Nephron (organoid): ENCODE measurements around the gene ISG15.
A peak's percentile ranks its signal among the peaks of the same experiment; 100 is the strongest.
"Not testable (repeated sequence)": the region's sequence is repeated elsewhere in the genome, so short reads cannot be mapped to it uniquely, and the experiment has no call there.

ENCODE experiments used
- H3K27ac Mint-ChIP-seq, 3 experiments: 2 replicates each; pipeline ENCODE4 v1.8.0; 2020; ENCODE audit warnings: mixed read lengths in 3 of 3, mild to moderate bottlenecking in 2 of 3, moderate library complexity in 1 of 3
- H3K27me3 Mint-ChIP-seq: 2 replicates; pipeline ENCODE4 v1.8.0; 2021; ENCODE audit warnings: low read depth, mild to moderate bottlenecking, moderate library complexity, mixed read lengths
- H3K36me3 Mint-ChIP-seq: 2 replicates; pipeline ENCODE4 v1.8.0; 2020; ENCODE audit warnings: low read depth, mixed read lengths
- H3K4me1 Mint-ChIP-seq: 2 replicates; pipeline ENCODE4 v1.8.0; 2020; ENCODE audit warnings: mixed read lengths
- H3K4me3 Mint-ChIP-seq, 3 experiments: 2 replicates each; pipeline ENCODE4 v1.8.0; 2020; ENCODE audit warnings: mild to moderate bottlenecking in 3 of 3, mixed read lengths in 3 of 3, moderate library complexity in 2 of 3
- H3K9me3 Mint-ChIP-seq: 2 replicates; pipeline ENCODE4 v1.8.0; 2020; ENCODE audit warnings: mixed read lengths
- CTCF ChIP-seq, 3 experiments: fragments of 200-600 bp; sonication (generic); IDR thresholded peaks; one replicate each; pipeline ENCODE4 v1.5.0; 2021; ENCODE audit warnings: antibody characterized with exemption in 3 of 3; ENCODE audit not compliant: unreplicated experiment in 3 of 3

Gene ISG15

GRCh38 chr1:1026599-1027413 lies 13.5 kb downstream of the ISG15 start:
- peaks cover 27% of the 10 kb centered on the region for H3K4me1 Mint-ChIP-seq
- TF ChIP-seq CTCF (IDR thresholded peaks at IDR 0.05; ENCODE audit: unreplicated experiment in 3 of 3) = no peak
- H3K27me3 Mint-ChIP-seq = no peaks in the 10 kb centered on the region
- no peak overlapping the region for H3K27ac Mint-ChIP-seq
- peak overlapping the region in 1 of 3 experiments; percentile 55 for H3K4me3 Mint-ChIP-seq
- no peaks in the 10 kb centered on the region for H3K9me3 Mint-ChIP-seq
- H3K36me3 Mint-ChIP-seq = no peaks in the 10 kb centered on the region

GRCh38 chr1:1027791-1028190 lies 14.5 kb downstream of the ISG15 start:
- Mint-ChIP-seq H3K9me3 (no peaks in the 10 kb centered on the region), H3K27ac (no peak overlapping the region), H3K27me3 (peaks cover 6% of the 10 kb centered on the region), H3K36me3 (no peaks in the 10 kb centered on the region), H3K4me3 (no peak overlapping the region), H3K4me1 (peaks cover 26% of the 10 kb centered on the region)
- TF ChIP-seq CTCF (IDR thresholded peaks at IDR 0.05; ENCODE audit: unreplicated experiment in 3 of 3) = no peak

- not testable (repeated sequence) for H3K27ac Mint-ChIP-seq, H3K9me3 Mint-ChIP-seq, H3K36me3 Mint-ChIP-seq, H3K4me3 Mint-ChIP-seq
- peaks cover 16% of the 10 kb centered on the region for H3K4me1 Mint-ChIP-seq
- H3K27me3 Mint-ChIP-seq = peaks cover 12% of the 10 kb centered on the region
These were observed 17.8 kb downstream of the ISG15 start for GRCh38 chr1:1030867-1031658.

DNA sequence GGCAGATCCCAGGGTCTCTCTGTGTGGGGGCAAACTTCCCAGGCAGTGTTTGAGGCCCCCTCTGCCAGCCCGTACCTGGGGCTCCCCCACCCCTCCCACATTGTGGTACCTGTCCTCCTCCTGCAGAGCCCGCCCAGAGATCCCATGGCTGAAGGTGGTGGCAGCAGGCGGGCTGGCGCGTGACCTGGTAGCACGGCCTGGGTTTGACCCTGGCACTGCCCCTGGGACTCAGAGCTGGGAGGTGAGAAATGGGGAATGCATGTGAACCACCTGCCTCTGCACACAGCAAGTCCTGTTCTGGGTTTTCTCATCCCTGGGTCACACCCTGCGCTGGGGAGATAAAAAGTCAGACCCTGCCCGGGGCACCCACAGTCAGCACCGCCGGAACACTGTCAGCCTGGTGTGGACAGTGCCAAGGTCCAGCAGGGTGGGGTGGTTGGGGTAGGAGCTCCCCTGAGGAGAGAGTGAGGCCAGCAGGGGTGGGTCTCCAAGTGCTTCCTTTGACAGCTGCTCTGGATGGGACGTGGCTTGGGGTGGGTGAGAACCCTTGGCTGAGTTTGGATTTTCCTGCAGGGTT lies 18.4 kb downstream of the ISG15 start:
- peaks cover 5% of the 10 kb centered on the region for H3K36me3 Mint-ChIP-seq
- peaks cover 14% of the 10 kb centered on the region for H3K4me1 Mint-ChIP-seq
- no peaks in the 10 kb centered on the region for H3K9me3 Mint-ChIP-seq
- H3K4me3 Mint-ChIP-seq = peak overlapping the region; percentile 71 to 78 (median 72)
- no peak for TF ChIP-seq CTCF (IDR thresholded peaks at IDR 0.05; ENCODE audit: unreplicated experiment in 3 of 3)
- peaks cover 13% of the 10 kb centered on the region for H3K27me3 Mint-ChIP-seq
- peak overlapping the region in 2 of 3 experiments; percentile 49 to 51 for H3K27ac Mint-ChIP-seq

- Mint-ChIP-seq H3K9me3 (no peaks in the 10 kb centered on the region), H3K27me3 (peaks cover 17% of the 10 kb centered on the region), H3K4me3 (peak overlapping the region; percentile 71 to 78 (median 72)), H3K36me3 (peaks cover 5% of the 10 kb centered on the region), H3K4me1 (peaks cover 10% of the 10 kb centered on the region), H3K27ac (peak overlapping the region in 2 of 3 experiments; percentile 49 to 51)
- no peak for TF ChIP-seq CTCF (IDR thresholded peaks at IDR 0.05; ENCODE audit: unreplicated experiment in 3 of 3)
These were observed 19.1 kb downstream of the ISG15 start for GRCh38 chr1:1032424-1032823.

- H3K9me3 Mint-ChIP-seq = no peaks in the 10 kb centered on the region
- H3K4me3 Mint-ChIP-seq = peak overlapping the region in 2 of 3 experiments; percentile 59 to 63
- H3K4me1 Mint-ChIP-seq = peaks cover 9% of the 10 kb centered on the region
- H3K36me3 Mint-ChIP-seq = peaks cover 5% of the 10 kb centered on the region
- H3K27ac Mint-ChIP-seq = no peak overlapping the region
- H3K27me3 Mint-ChIP-seq = peaks cover 18% of the 10 kb centered on the region
- TF ChIP-seq CTCF (IDR thresholded peaks at IDR 0.05; ENCODE audit: unreplicated experiment in 3 of 3) = peak; percentile 77 to 89 (median 86)
These were observed 19.8 kb downstream of the ISG15 start for GRCh38 chr1:1033009-1033587.
